Nephron (organoid): Measurements from ENCODE around the gene C6orf15.

Source experiments
- H3K27ac Mint-ChIP-seq, 3 experiments: 2 replicates each; pipeline ENCODE4 v1.8.0; 2020; ENCODE audit warnings: mixed read lengths in 3 of 3, mild to moderate bottlenecking in 2 of 3, moderate library complexity in 1 of 3
- H3K27me3 Mint-ChIP-seq: 2 replicates; pipeline ENCODE4 v1.8.0; 2021; ENCODE audit warnings: low read depth, mild to moderate bottlenecking, moderate library complexity, mixed read lengths
- H3K36me3 Mint-ChIP-seq: 2 replicates; pipeline ENCODE4 v1.8.0; 2020; ENCODE audit warnings: low read depth, mixed read lengths
- H3K4me1 Mint-ChIP-seq: 2 replicates; pipeline ENCODE4 v1.8.0; 2020; ENCODE audit warnings: mixed read lengths
- H3K4me3 Mint-ChIP-seq, 3 experiments: 2 replicates each; pipeline ENCODE4 v1.8.0; 2020; ENCODE audit warnings: mild to moderate bottlenecking in 3 of 3, mixed read lengths in 3 of 3, moderate library complexity in 2 of 3
- H3K9me3 Mint-ChIP-seq: 2 replicates; pipeline ENCODE4 v1.8.0; 2020; ENCODE audit warnings: mixed read lengths
- CTCF ChIP-seq, 3 experiments: fragments of 200-600 bp; sonication (generic); IDR thresholded peaks; one replicate each; pipeline ENCODE4 v1.5.0; 2021; ENCODE audit warnings: antibody characterized with exemption in 3 of 3; ENCODE audit not compliant: unreplicated experiment in 3 of 3

C6orf15 gene

GRCh38 chr6:31114541-31114878 lies 2.1 kb upstream of the C6orf15 start, which contains the start of gene PSORS1C1:
Gene PSORS1C1 (plus strand): TSS chr6:31114800. CDS start chr6:31129633, 14,833 bp downstream.
- Mint-ChIP-seq H3K4me1 (peaks cover 46% of the 10 kb centered on the region), H3K9me3 (no peaks in the 10 kb centered on the region), H3K27ac (peak within 1 kb of the TSS in 2 of 3 experiments; percentile 87 to 93), H3K36me3 (no peaks in the 10 kb centered on the region), H3K4me3 (peak within 1 kb of the TSS in 1 of 3 experiments; percentile 36), H3K27me3 (peaks cover 35% of the 10 kb centered on the region)
- no peak for TF ChIP-seq CTCF (IDR thresholded peaks at IDR 0.05; ENCODE audit: unreplicated experiment in 3 of 3)

- no peaks in the 10 kb centered on the region for H3K36me3 Mint-ChIP-seq
- no peaks in the 10 kb centered on the region for H3K9me3 Mint-ChIP-seq
- H3K27ac Mint-ChIP-seq, result peak overlapping the region in 2 of 3 experiments; percentile 87 to 93
- TF ChIP-seq CTCF (IDR thresholded peaks at IDR 0.05; ENCODE audit: unreplicated experiment in 3 of 3), result no peak
- H3K4me3 Mint-ChIP-seq, result peak overlapping the region in 1 of 3 experiments; percentile 36
- H3K27me3 Mint-ChIP-seq, result peaks cover 40% of the 10 kb centered on the region
- H3K4me1 Mint-ChIP-seq, result peaks cover 46% of the 10 kb centered on the region
Measured at GRCh38 chr6:31113861-31114540, 1.6 kb upstream of the C6orf15 start.

GRCh38 chr6:31111712-31112111 lies 663 bp downstream of the C6orf15 start:
- Mint-ChIP-seq H3K27me3 (peaks cover 56% of the 10 kb centered on the region), H3K4me1 (peaks cover 39% of the 10 kb centered on the region), H3K4me3 (no peak overlapping the region), H3K36me3 (no peaks in the 10 kb centered on the region), H3K27ac (no peak overlapping the region), H3K9me3 (no peaks in the 10 kb centered on the region)
- TF ChIP-seq CTCF (IDR thresholded peaks at IDR 0.05; ENCODE audit: unreplicated experiment in 3 of 3), result no peak

- Mint-ChIP-seq H3K27ac (peak overlapping the region in 1 of 3 experiments; percentile 52), H3K4me1 (peaks cover 37% of the 10 kb centered on the region), H3K9me3 (no peaks in the 10 kb centered on the region), H3K36me3 (no peaks in the 10 kb centered on the region), H3K4me3 (no peak overlapping the region), H3K27me3 (peaks cover 59% of the 10 kb centered on the region)
- no peak for TF ChIP-seq CTCF (IDR thresholded peaks at IDR 0.05; ENCODE audit: unreplicated experiment in 3 of 3)
Measured at GRCh38 chr6:31110825-31111582, 1.4 kb downstream of the C6orf15 start.

GRCh38 chr6:31107052-31107451 lies 5.3 kb downstream of the C6orf15 start:
- TF ChIP-seq CTCF (IDR thresholded peaks at IDR 0.05; ENCODE audit: unreplicated experiment in 3 of 3), result no peak
- H3K27me3 Mint-ChIP-seq, result peaks cover 47% of the 10 kb centered on the region
- H3K4me3 Mint-ChIP-seq, result no peak overlapping the region
- H3K9me3 Mint-ChIP-seq, result no peaks in the 10 kb centered on the region
- no peaks in the 10 kb centered on the region for H3K36me3 Mint-ChIP-seq
- no peak overlapping the region for H3K27ac Mint-ChIP-seq
- H3K4me1 Mint-ChIP-seq, result no peaks in the 10 kb centered on the region
